WTC11 (cell line): ENCODE data around the gene RPL13A. TPM values are rescaled to one million over a fixed set of nuclear protein-coding genes. Genes with fewer than 3 reads are reported as not detected.

Source experiments
- ATAC-seq: fragments of 200-7000 bp; cut with Tn5 transposase; 2 replicates; pipeline ENCODE4 v1.10.0; 2021; ENCODE audit warnings: mild to moderate bottlenecking, moderate library complexity
- CTCF ChIA-PET: fragments of 300-600 bp; sonication (Branson Sonifier 250); formaldehyde crosslinking; loops from one replicate; lab custom pipeline; 2021; ENCODE audit warnings: antibody characterized with exemption; lab: Charles Lee
- POLR2A ChIA-PET: fragments of 350-600 bp; sonication (Branson Sonifier 250); formaldehyde crosslinking; loops from one replicate; lab custom pipeline; 2021; ENCODE audit warnings: antibody characterized with exemption; lab: Charles Lee
- DNase-seq: peaks from one replicate; pipeline ENCODE4 v3.0.0; 2021; ENCODE audit warnings: low spot score
- H3K27ac Mint-ChIP-seq: 2 replicates; pipeline ENCODE4 v1.8.0; 2021; ENCODE audit warnings: mixed read lengths
- H3K27me3 Mint-ChIP-seq: 2 replicates; pipeline ENCODE4 v1.8.0; 2021; ENCODE audit warnings: low read depth, mild to moderate bottlenecking, moderate library complexity, mixed read lengths
- H3K36me3 Mint-ChIP-seq: 2 replicates; pipeline ENCODE4 v1.8.0; 2021; ENCODE audit warnings: mixed read lengths
- H3K4me1 Mint-ChIP-seq: 2 replicates; pipeline ENCODE4 v1.8.0; 2022; ENCODE audit warnings: mixed read lengths
- H3K4me3 Mint-ChIP-seq: 2 replicates; pipeline ENCODE4 v1.8.0; 2021; ENCODE audit warnings: mild to moderate bottlenecking, moderate library complexity, mixed read lengths
- H3K9me3 Mint-ChIP-seq: 2 replicates; pipeline ENCODE4 v1.8.0; 2021; ENCODE audit warnings: mixed read lengths
- ATF1 ChIP-seq: sonication (generic); formaldehyde crosslinking; IDR thresholded peaks from 2 replicates; pipeline ENCODE4 v1.8.1; 2023; ENCODE audit warnings: mild to moderate bottlenecking, moderate library complexity, missing genetic modification reagents
- EMX1 ChIP-seq: fragments of 250-450 bp; sonication (Bioruptor Pico); IDR thresholded peaks from 2 replicates; pipeline ENCODE4 v1.8.0; 2021; ENCODE audit warnings: mild to moderate bottlenecking
- JUN ChIP-seq: sonication (generic); formaldehyde crosslinking; IDR thresholded peaks from 2 replicates; pipeline ENCODE4 v1.8.0; 2023; ENCODE audit warnings: mild to moderate bottlenecking, missing genetic modification reagents
- NR2C2 ChIP-seq: sonication (generic); formaldehyde crosslinking; IDR thresholded peaks from 2 replicates; pipeline ENCODE4 v1.8.0; 2022; ENCODE audit warnings: mild to moderate bottlenecking, missing genetic modification reagents
- SOX15 ChIP-seq: fragments of 250-450 bp; sonication (Bioruptor Pico); IDR thresholded peaks from 2 replicates; pipeline ENCODE4 v1.9.0; 2021; ENCODE audit warnings: mild to moderate bottlenecking
- SP1 ChIP-seq: sonication (generic); formaldehyde crosslinking; conservative IDR thresholded peaks from 2 replicates; pipeline ENCODE4 v1.8.1; 2022; ENCODE audit warnings: missing genetic modification reagents
- TCF7 ChIP-seq: sonication (generic); formaldehyde crosslinking; IDR thresholded peaks from 2 replicates; pipeline ENCODE4 v1.8.0; 2022; ENCODE audit warnings: mild to moderate bottlenecking, low read depth, missing genetic modification reagents, moderate library complexity
- TEAD1 ChIP-seq: sonication (generic); formaldehyde crosslinking; IDR thresholded peaks from 2 replicates; pipeline ENCODE4 v1.8.0; 2022; ENCODE audit warnings: mild to moderate bottlenecking, missing genetic modification reagents
- TP53 ChIP-seq: sonication (generic); formaldehyde crosslinking; IDR thresholded peaks from 2 replicates; pipeline ENCODE4 v1.8.1; 2023; ENCODE audit warnings: mild to moderate bottlenecking, missing genetic modification reagents
- ZNF263 ChIP-seq: sonication (generic); formaldehyde crosslinking; IDR thresholded peaks from 2 replicates; pipeline ENCODE4 v1.8.1; 2022; ENCODE audit warnings: low read depth, mild to moderate bottlenecking, moderate library complexity, missing genetic modification reagents
- total RNA-seq: library from RNA; stranded (reverse); gene quantifications from 3 replicates; pipeline ENCODE4 v1.2.3, GENCODE V29; 2021
- TF ChIP-seq, protein P1 (sequence below): fragments of 250-450 bp; sonication (Bioruptor Pico); IDR thresholded peaks from 2 replicates; pipeline ENCODE4 v2.1.2; 2022; ENCODE audit warnings: mild to moderate bottlenecking, moderate library complexity
- TF ChIP-seq, protein P2 (sequence below): sonication (generic); formaldehyde crosslinking; IDR thresholded peaks from 2 replicates; pipeline ENCODE4 v1.8.1; 2022; ENCODE audit warnings: mild to moderate bottlenecking, missing genetic modification reagents, moderate library complexity, borderline replicate concordance
- TF ChIP-seq, protein P3 (sequence below): sonication (generic); formaldehyde crosslinking; conservative IDR thresholded peaks from 2 replicates; pipeline ENCODE4 v1.8.1; 2023; ENCODE audit warnings: mild to moderate bottlenecking, low read depth, missing genetic modification reagents, moderate library complexity
- TF ChIP-seq, protein P4 (sequence below): fragments of 200-600 bp; IDR thresholded peaks from 2 replicates; pipeline ENCODE4 v1.8.0; 2022; ENCODE audit warnings: antibody characterized with exemption

Gene RPL13A
- total RNA-seq, 1 experiment from 2014 or later, result 3,861 TPM

DNA sequence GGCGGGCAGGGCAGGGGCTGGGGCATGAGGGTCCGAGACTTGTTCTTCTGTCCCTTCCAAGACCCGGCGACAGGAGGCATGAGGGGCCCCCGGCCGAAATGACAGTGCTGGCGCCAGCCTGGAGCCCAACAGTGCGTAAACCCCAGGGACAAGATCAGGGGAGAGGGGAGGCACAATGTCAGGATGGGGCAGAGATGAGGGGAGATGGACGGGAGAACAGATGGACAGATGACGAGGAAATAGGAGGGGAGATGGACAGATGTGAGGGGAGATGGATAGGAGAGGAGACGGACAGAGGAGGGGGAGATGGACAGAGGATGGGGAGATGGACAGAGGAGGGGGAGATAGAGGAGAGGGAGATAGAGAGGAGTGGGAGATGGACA, 12.9 kb upstream of the RPL13A start (continued):
- TF ChIP-seq NR2C2 (CRISPR knock-in tag), result no peak
- TF ChIP-seq, protein P1, sequence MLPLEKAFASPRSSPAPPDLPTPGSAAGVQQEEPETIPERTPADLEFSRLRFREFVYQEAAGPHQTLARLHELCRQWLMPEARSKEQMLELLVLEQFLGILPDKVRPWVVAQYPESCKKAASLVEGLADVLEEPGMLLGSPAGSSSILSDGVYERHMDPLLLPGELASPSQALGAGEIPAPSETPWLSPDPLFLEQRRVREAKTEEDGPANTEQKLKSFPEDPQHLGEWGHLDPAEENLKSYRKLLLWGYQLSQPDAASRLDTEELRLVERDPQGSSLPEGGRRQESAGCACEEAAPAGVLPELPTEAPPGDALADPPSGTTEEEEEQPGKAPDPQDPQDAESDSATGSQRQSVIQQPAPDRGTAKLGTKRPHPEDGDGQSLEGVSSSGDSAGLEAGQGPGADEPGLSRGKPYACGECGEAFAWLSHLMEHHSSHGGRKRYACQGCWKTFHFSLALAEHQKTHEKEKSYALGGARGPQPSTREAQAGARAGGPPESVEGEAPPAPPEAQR, result no peak
- TF ChIP-seq EMX1 (CRISPR knock-in tag), result no peak
- TF ChIP-seq TEAD1 (CRISPR knock-in tag), result no peak
- TF ChIP-seq, all 79 proteins: peak for 0

DNA sequence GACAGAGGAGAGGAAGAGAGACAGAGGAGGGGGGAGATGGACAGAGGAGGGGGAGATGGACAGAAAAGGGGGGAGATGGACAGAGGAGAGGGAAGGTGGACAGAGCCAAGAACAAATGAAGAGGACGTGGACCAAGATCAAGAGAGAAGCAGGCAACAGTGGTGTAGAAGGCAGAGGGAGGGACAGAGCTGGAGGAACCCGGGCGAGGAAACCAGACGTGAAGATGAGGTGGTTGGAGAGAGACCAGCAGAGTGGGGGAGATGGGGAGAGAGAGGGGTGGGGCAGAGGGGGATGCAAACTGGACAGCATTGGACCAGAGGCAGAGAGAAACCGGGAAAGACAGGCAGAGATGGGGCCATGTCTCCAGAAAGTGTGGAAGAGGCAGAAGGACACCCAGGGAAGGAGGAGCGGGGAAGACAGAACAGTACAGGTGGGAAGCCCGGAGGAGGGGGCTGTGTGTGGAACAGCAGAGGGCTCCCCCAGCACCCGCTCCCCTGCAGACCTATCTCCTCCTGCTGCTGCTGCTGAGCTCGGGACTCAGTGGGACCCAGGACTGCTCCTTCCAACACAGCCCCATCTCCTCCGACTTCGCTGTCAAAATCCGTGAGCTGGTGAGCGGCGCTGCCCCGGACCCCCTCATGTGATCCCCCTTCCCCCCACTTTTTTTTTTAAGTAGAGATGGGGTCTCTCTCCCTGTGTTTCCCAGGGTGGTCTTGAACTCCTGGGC, 12.1 kb upstream of the RPL13A start:
- POLR2A ChIA-PET, result interaction anchor here (1.0 to 1.6 kb wide), 2 partner anchors 22 to 24 kb away, joined by 3 to 5 read pairs; partner anchors contain the start of genes ALDH16A1 and PIH1D1
- CTCF ChIA-PET, result interaction anchor here (0.6 to 3.1 kb wide), 34 partner anchors 9 to 324 kb away, joined by 3 to 19 read pairs (median 5); partner anchors contain the start of genes ALDH16A1, DKKL1, GFY and PIH1D1

DNA sequence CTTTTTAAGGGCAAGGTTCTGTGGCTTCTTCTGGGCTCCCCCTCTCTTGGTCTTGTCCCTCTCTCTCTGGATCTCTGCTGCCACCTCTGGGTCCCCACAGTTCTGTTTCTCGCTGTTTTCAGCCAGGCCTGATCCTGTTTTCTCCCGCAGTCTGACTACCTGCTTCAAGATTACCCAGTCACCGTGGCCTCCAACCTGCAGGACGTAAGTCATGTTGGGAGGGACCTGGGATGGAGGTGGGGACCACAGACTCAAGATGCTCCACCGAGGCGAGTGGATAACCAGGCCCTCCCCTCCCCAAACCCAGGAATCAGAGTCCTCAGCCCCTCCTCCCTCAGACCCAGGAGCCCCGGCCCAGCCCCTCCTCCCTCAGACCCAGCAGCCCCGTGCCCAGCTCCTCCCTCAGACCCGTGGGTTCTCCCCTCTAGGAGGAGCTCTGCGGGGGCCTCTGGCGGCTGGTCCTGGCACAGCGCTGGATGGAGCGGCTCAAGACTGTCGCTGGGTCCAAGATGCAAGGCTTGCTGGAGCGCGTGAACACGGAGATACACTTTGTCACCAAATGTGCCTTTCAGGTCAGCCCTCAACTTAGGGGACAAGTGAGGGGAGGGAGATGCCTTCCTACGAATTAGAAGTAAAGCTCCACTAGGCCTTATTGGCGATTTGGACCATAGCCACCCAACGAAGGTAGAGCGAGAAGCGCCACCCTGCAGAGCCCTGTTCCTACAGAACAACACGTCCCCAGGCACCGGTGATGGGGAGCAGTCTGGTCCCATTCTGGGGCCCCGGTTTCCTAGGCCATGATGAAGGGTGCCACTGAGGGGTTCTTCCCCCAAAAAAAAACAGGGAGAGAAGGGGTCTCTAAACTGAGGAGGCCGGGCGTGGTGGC, 11.2 kb upstream of the RPL13A start:
- H3K4me1 Mint-ChIP-seq, result peaks cover 10% of the 10 kb centered on the region
- H3K27me3 Mint-ChIP-seq, result peaks cover 17% of the 10 kb centered on the region
- peak overlapping the region; percentile 94 for H3K27ac Mint-ChIP-seq

More for the DNA sequence above, 12.1 kb upstream of the RPL13A start:
- no peak for ATAC-seq
- H3K4me1 Mint-ChIP-seq, result peaks cover 10% of the 10 kb centered on the region
- TF ChIP-seq, protein P2, sequence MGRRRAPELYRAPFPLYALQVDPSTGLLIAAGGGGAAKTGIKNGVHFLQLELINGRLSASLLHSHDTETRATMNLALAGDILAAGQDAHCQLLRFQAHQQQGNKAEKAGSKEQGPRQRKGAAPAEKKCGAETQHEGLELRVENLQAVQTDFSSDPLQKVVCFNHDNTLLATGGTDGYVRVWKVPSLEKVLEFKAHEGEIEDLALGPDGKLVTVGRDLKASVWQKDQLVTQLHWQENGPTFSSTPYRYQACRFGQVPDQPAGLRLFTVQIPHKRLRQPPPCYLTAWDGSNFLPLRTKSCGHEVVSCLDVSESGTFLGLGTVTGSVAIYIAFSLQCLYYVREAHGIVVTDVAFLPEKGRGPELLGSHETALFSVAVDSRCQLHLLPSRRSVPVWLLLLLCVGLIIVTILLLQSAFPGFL, result no peak
- no peak for TF ChIP-seq TP53
- TF ChIP-seq, protein P1, result no peak
- TF ChIP-seq SOX15 (CRISPR knock-in tag), result no peak
- TF ChIP-seq JUN, result no peak
- no peak for TF ChIP-seq ATF1 (CRISPR knock-in tag)
- TF ChIP-seq, protein P3, sequence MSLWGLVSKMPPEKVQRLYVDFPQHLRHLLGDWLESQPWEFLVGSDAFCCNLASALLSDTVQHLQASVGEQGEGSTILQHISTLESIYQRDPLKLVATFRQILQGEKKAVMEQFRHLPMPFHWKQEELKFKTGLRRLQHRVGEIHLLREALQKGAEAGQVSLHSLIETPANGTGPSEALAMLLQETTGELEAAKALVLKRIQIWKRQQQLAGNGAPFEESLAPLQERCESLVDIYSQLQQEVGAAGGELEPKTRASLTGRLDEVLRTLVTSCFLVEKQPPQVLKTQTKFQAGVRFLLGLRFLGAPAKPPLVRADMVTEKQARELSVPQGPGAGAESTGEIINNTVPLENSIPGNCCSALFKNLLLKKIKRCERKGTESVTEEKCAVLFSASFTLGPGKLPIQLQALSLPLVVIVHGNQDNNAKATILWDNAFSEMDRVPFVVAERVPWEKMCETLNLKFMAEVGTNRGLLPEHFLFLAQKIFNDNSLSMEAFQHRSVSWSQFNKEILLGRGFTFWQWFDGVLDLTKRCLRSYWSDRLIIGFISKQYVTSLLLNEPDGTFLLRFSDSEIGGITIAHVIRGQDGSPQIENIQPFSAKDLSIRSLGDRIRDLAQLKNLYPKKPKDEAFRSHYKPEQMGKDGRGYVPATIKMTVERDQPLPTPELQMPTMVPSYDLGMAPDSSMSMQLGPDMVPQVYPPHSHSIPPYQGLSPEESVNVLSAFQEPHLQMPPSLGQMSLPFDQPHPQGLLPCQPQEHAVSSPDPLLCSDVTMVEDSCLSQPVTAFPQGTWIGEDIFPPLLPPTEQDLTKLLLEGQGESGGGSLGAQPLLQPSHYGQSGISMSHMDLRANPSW (CRISPR knock-in tag), result no peak
- no peak overlapping the region for H3K27ac Mint-ChIP-seq
- DNase-seq, result no peak
- H3K27me3 Mint-ChIP-seq, result peaks cover 17% of the 10 kb centered on the region
- H3K36me3 Mint-ChIP-seq, result no peaks in the 10 kb centered on the region
- H3K9me3 Mint-ChIP-seq, result no peaks in the 10 kb centered on the region
- peak overlapping the region; percentile 67 for H3K4me3 Mint-ChIP-seq

More for the DNA sequence above, 11.2 kb upstream of the RPL13A start:
- POLR2A ChIA-PET, result interaction anchor here (1.0 to 1.6 kb wide), 4 partner anchors 23 to 72 kb away, joined by 3 to 5 read pairs (median 3); partner anchors contain the start of genes ALDH16A1 and PIH1D1
- ATAC-seq, result peak; percentile 90
- H3K9me3 Mint-ChIP-seq, result no peaks in the 10 kb centered on the region
- peak overlapping the region; percentile 46 for H3K4me3 Mint-ChIP-seq
- DNase-seq, result peak; percentile 96
- CTCF ChIA-PET, result interaction anchor here (0.6 to 3.1 kb wide), 36 partner anchors 9 to 324 kb away, joined by 3 to 19 read pairs (median 5); partner anchors contain the start of genes ALDH16A1, DKKL1, GFY and PIH1D1
- H3K36me3 Mint-ChIP-seq, result no peaks in the 10 kb centered on the region
- TF ChIP-seq, protein P4, sequence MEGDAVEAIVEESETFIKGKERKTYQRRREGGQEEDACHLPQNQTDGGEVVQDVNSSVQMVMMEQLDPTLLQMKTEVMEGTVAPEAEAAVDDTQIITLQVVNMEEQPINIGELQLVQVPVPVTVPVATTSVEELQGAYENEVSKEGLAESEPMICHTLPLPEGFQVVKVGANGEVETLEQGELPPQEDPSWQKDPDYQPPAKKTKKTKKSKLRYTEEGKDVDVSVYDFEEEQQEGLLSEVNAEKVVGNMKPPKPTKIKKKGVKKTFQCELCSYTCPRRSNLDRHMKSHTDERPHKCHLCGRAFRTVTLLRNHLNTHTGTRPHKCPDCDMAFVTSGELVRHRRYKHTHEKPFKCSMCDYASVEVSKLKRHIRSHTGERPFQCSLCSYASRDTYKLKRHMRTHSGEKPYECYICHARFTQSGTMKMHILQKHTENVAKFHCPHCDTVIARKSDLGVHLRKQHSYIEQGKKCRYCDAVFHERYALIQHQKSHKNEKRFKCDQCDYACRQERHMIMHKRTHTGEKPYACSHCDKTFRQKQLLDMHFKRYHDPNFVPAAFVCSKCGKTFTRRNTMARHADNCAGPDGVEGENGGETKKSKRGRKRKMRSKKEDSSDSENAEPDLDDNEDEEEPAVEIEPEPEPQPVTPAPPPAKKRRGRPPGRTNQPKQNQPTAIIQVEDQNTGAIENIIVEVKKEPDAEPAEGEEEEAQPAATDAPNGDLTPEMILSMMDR, result peak; percentile 37; the same call in 1 of the 2 replicates
- TF ChIP-seq TP53 (no peak), TCF7 (CRISPR knock-in tag) (no peak), ZNF263 (CRISPR knock-in tag) (peak; percentile 90), SP1 (CRISPR knock-in tag) (0 out of 2 replicates have a peak, but pooled peaks have one; percentile 23)
